Measurements from ENCODE around the gene OPRD1. TPM values are rescaled to one million over a fixed set of nuclear protein-coding genes. Genes with fewer than 3 reads are reported as not detected.
A peak's percentile ranks its signal among the peaks of the same experiment; 100 is the strongest.

OPRD1 gene
- polyA plus RNA-seq, 3 donors = 0.01 TPM; not detected in 2

DNA sequence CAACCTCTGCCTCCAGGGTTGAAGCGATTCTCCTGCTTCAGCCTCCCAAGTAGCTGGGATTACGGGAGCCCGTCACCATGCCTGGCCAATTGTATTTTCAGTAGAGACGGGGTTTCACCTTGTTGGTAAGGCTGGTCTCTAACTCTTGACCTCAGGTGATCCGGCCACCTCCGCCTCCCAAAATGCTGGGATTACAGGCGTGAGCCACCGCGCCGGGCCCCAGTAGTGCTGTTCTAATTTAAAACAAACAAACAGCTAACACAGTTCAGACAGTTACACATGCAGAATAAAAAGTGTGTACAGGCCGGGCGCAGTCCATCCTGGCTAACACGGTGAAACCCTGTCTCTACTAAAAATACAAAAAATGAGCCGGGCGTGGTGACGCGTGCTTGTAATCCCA, 35.6 kb upstream of the OPRD1 start:
- Histone ChIP-seq H2AFZ (ENCODE audit: insufficient read depth, low read depth, low read length, poor library complexity, severe bottlenecking) (no peak overlapping the region), H3K27me3 (ENCODE audit: control insufficient read depth in 2 of 2, insufficient read depth in 2 of 2, low read length in 2 of 2) (no peaks in the 10 kb centered on the region), H3K27ac (ENCODE audit: low read depth in 1 of 2, low read length in 2 of 2) (no peak overlapping the region), H3K36me3 (replicated peaks in 1 of 2; ENCODE audit: control insufficient read depth in 1 of 2, insufficient read depth in 2 of 2, low read length in 2 of 2) (peaks cover under 1 to 20% of the 10 kb centered on the region in 2 donors), H3K79me2 (ENCODE audit: insufficient read depth, low read length) (no peaks in the 10 kb centered on the region), H3K9ac (ENCODE audit: insufficient read depth, low read length, poor library complexity, severe bottlenecking) (no peak overlapping the region), H3K4me3 (replicated peaks in 1 of 3; ENCODE audit: low read depth in 2 of 3, low read length in 3 of 3) (no peak overlapping the region), H3K4me2 (replicated peaks; ENCODE audit: extremely low read depth, low read length, poor library complexity, severe bottlenecking) (no peak overlapping the region), H3K9me3 (replicated peaks in 1 of 2; ENCODE audit: control insufficient read depth in 1 of 2, insufficient read depth in 1 of 2, low read length in 2 of 2) (no peaks in the 10 kb centered on the region), H3K4me1 (ENCODE audit: control insufficient read depth in 1 of 2, insufficient read depth in 2 of 2, low read length in 2 of 2) (peaks cover 33 to 37% of the 10 kb centered on the region in 2 donors), H4K20me1 (ENCODE audit: insufficient read depth, low read length) (peaks cover 24% of the 10 kb centered on the region)
- no peak overlapping the region for H3K4me3 Mint-ChIP-seq
- TF ChIP-seq, protein P1, sequence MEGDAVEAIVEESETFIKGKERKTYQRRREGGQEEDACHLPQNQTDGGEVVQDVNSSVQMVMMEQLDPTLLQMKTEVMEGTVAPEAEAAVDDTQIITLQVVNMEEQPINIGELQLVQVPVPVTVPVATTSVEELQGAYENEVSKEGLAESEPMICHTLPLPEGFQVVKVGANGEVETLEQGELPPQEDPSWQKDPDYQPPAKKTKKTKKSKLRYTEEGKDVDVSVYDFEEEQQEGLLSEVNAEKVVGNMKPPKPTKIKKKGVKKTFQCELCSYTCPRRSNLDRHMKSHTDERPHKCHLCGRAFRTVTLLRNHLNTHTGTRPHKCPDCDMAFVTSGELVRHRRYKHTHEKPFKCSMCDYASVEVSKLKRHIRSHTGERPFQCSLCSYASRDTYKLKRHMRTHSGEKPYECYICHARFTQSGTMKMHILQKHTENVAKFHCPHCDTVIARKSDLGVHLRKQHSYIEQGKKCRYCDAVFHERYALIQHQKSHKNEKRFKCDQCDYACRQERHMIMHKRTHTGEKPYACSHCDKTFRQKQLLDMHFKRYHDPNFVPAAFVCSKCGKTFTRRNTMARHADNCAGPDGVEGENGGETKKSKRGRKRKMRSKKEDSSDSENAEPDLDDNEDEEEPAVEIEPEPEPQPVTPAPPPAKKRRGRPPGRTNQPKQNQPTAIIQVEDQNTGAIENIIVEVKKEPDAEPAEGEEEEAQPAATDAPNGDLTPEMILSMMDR (IDR thresholded peaks at IDR 0.05) = no peak
- H3K36me3 Mint-ChIP-seq = peaks cover 3 to 14% of the 10 kb centered on the region in 2 donors
- H3K27ac Mint-ChIP-seq = no peak overlapping the region
- intact Hi-C loops (cut with micrococcal nuclease) = no loop called here
- 99% methylated on average over 14 of the region's 17 CpGs for WGBS (ENCODE audit: insufficient coverage)
- peaks cover 0 to 2% (median 0%) of the 10 kb centered on the region in 7 donors for H3K9me3 Mint-ChIP-seq
- peaks cover 0 to 2% (median 0%) of the 10 kb centered on the region in 3 donors for H3K27me3 Mint-ChIP-seq (ENCODE audit: low read depth in 3 of 3)
- peaks cover 39% of the 10 kb centered on the region for H3K4me1 Mint-ChIP-seq
- no peak for DNase-seq

DNA sequence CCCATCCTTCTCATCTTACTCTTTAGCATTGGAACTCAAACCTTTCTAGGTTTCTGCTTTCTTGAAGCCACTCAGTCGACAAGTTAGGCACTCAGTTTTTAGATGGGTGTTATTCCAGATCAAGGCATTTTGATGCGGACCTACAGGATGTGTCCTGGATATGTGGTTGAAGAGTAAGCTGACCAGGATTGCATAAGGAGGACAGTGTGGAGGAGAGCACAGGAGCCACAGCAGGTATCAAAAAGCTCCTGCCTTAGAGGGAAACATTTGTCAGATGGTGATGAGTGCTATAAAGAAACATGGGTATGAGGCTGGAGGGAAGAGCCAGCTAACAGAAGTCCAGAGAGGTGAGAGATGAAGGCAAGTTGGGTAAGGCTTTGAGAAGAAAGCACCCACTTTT, 33.9 kb upstream of the OPRD1 start:
- no peak for DNase-seq
- H3K4me1 ChIP-seq (ENCODE audit: control insufficient read depth in 1 of 2, insufficient read depth in 2 of 2, low read length in 2 of 2) = peaks cover 33 to 37% of the 10 kb centered on the region in 2 donors
- Mint-ChIP-seq H3K27me3 (ENCODE audit: low read depth in 3 of 3) (peaks cover 0 to 2% (median 0%) of the 10 kb centered on the region in 3 donors), H3K4me3 (no peak overlapping the region), H3K9me3 (peaks cover 0 to 2% (median 0%) of the 10 kb centered on the region in 7 donors), H3K36me3 (peaks cover 0 to 7% of the 10 kb centered on the region in 2 donors), H3K4me1 (peaks cover 45% of the 10 kb centered on the region), H3K27ac (peak overlapping the region in 1 of 7 donors; percentile 18)
- H3K9me3 ChIP-seq (replicated peaks in 1 of 2; ENCODE audit: control insufficient read depth in 1 of 2, insufficient read depth in 1 of 2, low read length in 2 of 2) = no peaks in the 10 kb centered on the region
- no peak overlapping the region for H3K27ac ChIP-seq (ENCODE audit: low read depth in 1 of 2, low read length in 2 of 2)
- peaks cover 0 to 3% of the 10 kb centered on the region in 2 donors for H3K36me3 ChIP-seq (replicated peaks in 1 of 2; ENCODE audit: control insufficient read depth in 1 of 2, insufficient read depth in 2 of 2, low read length in 2 of 2)
- 83% methylated on average over 1 of the region's 2 CpGs for WGBS (ENCODE audit: insufficient coverage)
- no peaks in the 10 kb centered on the region for H3K79me2 ChIP-seq (ENCODE audit: insufficient read depth, low read length)
- TF ChIP-seq, protein P1 (IDR thresholded peaks at IDR 0.05) = no peak
- no peak overlapping the region for H3K9ac ChIP-seq (ENCODE audit: insufficient read depth, low read length, poor library complexity, severe bottlenecking)
- no peak overlapping the region for H2AFZ ChIP-seq (ENCODE audit: insufficient read depth, low read depth, low read length, poor library complexity, severe bottlenecking)
- H3K4me3 ChIP-seq (replicated peaks in 1 of 3; ENCODE audit: low read depth in 2 of 3, low read length in 3 of 3) = no peak overlapping the region
- intact Hi-C loops (cut with micrococcal nuclease) = no loop called here
- H3K27me3 ChIP-seq (ENCODE audit: control insufficient read depth in 2 of 2, insufficient read depth in 2 of 2, low read length in 2 of 2) = no peaks in the 10 kb centered on the region
- H3K4me2 ChIP-seq (replicated peaks; ENCODE audit: extremely low read depth, low read length, poor library complexity, severe bottlenecking) = no peak overlapping the region
- H4K20me1 ChIP-seq (ENCODE audit: insufficient read depth, low read length) = peaks cover 12% of the 10 kb centered on the region

Data from CD14-positive monocyte (primary cell).